ENCODE results near the gene HOXD13.

- TF ChIP-seq SIN3A (IDR thresholded peaks at IDR 0.05; ENCODE audit: borderline replicate concordance, insufficient read depth, low read length) (no peak), POLR2AphosphoS5 (IDR thresholded peaks at IDR 0.05; ENCODE audit: low read depth, low read length) (no peak), TAF1 (IDR thresholded peaks at IDR 0.05; ENCODE audit: borderline replicate concordance, insufficient read depth, low read length) (no peak)
- TF ChIP-seq, protein P1, sequence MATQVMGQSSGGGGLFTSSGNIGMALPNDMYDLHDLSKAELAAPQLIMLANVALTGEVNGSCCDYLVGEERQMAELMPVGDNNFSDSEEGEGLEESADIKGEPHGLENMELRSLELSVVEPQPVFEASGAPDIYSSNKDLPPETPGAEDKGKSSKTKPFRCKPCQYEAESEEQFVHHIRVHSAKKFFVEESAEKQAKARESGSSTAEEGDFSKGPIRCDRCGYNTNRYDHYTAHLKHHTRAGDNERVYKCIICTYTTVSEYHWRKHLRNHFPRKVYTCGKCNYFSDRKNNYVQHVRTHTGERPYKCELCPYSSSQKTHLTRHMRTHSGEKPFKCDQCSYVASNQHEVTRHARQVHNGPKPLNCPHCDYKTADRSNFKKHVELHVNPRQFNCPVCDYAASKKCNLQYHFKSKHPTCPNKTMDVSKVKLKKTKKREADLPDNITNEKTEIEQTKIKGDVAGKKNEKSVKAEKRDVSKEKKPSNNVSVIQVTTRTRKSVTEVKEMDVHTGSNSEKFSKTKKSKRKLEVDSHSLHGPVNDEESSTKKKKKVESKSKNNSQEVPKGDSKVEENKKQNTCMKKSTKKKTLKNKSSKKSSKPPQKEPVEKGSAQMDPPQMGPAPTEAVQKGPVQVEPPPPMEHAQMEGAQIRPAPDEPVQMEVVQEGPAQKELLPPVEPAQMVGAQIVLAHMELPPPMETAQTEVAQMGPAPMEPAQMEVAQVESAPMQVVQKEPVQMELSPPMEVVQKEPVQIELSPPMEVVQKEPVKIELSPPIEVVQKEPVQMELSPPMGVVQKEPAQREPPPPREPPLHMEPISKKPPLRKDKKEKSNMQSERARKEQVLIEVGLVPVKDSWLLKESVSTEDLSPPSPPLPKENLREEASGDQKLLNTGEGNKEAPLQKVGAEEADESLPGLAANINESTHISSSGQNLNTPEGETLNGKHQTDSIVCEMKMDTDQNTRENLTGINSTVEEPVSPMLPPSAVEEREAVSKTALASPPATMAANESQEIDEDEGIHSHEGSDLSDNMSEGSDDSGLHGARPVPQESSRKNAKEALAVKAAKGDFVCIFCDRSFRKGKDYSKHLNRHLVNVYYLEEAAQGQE (IDR thresholded peaks at IDR 0.05; ENCODE audit: insufficient read depth in 1 of 2, low read depth in 2 of 2, low read length in 2 of 2): no peak
Measured at GRCh38 chr2:176067589-176068418, 24.7 kb upstream of the HOXD13 start.

All from PFSK-1 (cell line).